Measurements from ENCODE around the gene LGALSL.

The LGALSL gene

DNA sequence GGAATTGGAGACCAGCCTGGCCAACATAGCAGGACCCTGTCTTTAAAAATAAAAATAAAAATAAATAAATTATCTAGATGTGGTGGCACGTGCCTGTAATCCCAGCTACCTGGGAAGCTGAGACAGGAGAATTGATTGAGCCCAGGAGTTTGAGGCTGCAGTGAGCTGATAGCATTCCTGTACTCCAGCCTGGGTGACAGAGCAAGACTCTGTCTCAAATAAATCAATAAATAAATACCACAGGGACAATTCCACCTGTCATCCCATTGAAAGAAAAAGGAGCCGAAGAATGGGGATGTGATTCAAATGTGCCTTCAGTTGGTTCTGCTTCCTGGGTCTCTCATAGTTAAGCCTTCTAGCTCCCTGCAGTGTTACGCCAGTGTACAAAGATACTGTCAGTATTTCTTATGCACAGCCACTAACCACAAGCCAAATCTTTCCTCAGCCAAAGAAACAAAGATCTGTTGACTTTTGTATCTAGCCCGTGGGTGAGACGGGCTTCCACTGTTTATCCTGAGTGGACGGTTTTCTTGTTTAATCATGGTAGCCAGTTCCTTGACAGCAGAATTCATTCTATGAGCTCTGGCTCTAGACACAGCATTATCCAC is 12.6 kb downstream of the LGALSL start:
- in situ Hi-C loops (cut with HindIII; ENCODE audit: low pct_ligation_motif_present, low pct_unique_long_range_greater_than_20kb, low sequenced_read_pairs), result no loop called here
- no peak for DNase-seq

- DNase-seq, result no peak
- in situ Hi-C loops (cut with HindIII; ENCODE audit: low pct_ligation_motif_present, low pct_unique_long_range_greater_than_20kb, low sequenced_read_pairs), result no loop called here
Measured at GRCh38 chr2:64467096-64467843, 13.3 kb downstream of the LGALSL start.

GRCh38 chr2:64469261-64469660 is 15.3 kb downstream of the LGALSL start:
- in situ Hi-C loops (cut with HindIII; ENCODE audit: low pct_ligation_motif_present, low pct_unique_long_range_greater_than_20kb, low sequenced_read_pairs), result no loop called here
- DNase-seq, result no peak

GRCh38 chr2:64470071-64470470 is 16.1 kb downstream of the LGALSL start:
- in situ Hi-C loops (cut with HindIII; ENCODE audit: low pct_ligation_motif_present, low pct_unique_long_range_greater_than_20kb, low sequenced_read_pairs), result no loop called here
- no peak for DNase-seq

GRCh38 chr2:64470766-64471295 is 16.9 kb downstream of the LGALSL start:
- in situ Hi-C loops (cut with HindIII; ENCODE audit: low pct_ligation_motif_present, low pct_unique_long_range_greater_than_20kb, low sequenced_read_pairs), result no loop called here
- DNase-seq, result no peak

DNA sequence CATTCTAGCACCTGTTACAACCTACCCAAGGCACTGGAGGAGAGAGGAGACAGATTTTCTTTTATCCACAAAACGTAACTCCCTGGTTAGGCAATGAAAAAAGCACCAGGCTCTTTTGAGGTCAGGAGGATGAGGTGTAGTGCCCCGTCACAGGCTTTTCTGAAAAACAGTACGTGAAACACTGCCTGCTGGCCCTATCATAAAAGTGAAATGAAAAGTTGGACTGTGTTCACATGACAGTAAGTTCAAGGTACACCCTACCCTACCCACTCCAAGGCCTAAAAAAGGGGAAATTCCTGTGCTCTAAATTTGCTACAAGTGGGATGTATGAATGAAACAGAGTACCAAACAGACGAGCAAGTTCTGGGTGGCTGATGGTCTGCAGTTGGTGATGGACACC is 17.6 kb downstream of the LGALSL start:
- DNase-seq, result no peak
- in situ Hi-C loops (cut with HindIII; ENCODE audit: low pct_ligation_motif_present, low pct_unique_long_range_greater_than_20kb, low sequenced_read_pairs), result no loop called here

GRCh38 chr2:64472881-64473280 is 18.9 kb downstream of the LGALSL start:
- in situ Hi-C loops (cut with HindIII; ENCODE audit: low pct_ligation_motif_present, low pct_unique_long_range_greater_than_20kb, low sequenced_read_pairs), result no loop called here
- no peak for DNase-seq

DNA sequence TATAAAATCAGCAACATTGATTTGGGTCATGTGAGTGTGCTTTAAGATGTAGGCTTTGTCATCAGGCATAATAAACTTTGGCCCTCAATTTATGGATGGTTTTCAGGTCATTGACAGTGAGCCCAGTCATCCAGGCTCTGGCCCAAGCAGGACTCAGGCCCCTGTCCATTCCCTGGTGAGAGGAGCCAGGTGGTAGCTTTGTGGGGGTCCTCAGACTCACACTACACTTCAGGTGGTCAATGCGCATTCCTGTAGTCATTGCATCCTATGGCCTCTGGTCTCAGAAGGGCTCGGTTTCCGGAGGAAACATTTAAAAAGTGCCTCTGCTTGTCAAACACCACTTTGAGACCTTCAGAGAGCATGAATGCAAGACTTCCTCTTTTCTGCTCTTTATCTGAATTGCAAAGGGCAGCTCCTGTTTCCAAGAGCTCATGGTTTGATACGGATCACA is 20.2 kb downstream of the LGALSL start:
- in situ Hi-C loops (cut with HindIII; ENCODE audit: low pct_ligation_motif_present, low pct_unique_long_range_greater_than_20kb, low sequenced_read_pairs), result no loop called here
- no peak for DNase-seq

DNA sequence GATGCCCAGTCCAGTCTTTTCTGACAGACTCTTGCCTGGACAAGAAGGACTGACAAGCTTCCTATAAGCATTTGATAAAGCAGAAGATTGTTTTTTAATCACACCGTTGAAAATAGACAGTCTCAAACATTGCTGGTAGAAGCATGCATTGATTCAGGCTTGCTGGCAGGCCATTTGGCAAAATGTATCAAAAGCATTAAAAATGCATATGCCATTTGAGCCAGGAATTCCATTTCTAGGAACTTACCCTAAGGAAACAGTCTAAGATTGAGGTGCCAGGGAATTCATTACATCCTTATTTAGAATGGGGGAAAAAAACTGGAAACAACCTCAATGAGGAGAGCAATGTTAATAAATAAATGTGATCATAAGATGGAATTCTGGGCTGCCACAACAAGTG is 20.7 kb downstream of the LGALSL start:
- in situ Hi-C loops (cut with HindIII; ENCODE audit: low pct_ligation_motif_present, low pct_unique_long_range_greater_than_20kb, low sequenced_read_pairs), result no loop called here
- no peak for DNase-seq

DNA sequence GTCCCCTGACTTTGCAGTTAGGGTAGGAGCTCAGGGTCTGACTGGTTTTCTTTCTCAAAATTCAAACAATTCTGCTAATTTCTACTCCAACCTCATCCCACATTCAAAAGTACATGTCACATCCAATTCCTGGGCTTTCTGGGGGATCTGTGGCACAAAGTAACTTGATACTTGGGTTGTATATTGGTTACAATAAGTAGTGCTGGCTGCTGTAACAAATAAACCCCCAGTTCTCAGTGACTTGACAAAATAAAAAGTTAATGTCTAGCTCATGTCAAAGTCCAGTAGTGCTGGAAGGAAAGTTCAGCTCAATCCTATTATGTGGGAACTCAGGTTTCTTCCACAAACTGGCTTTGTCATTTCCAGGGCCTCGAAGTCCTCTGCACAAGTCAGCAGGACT is 23.1 kb downstream of the LGALSL start:
- no peak for DNase-seq

DNA sequence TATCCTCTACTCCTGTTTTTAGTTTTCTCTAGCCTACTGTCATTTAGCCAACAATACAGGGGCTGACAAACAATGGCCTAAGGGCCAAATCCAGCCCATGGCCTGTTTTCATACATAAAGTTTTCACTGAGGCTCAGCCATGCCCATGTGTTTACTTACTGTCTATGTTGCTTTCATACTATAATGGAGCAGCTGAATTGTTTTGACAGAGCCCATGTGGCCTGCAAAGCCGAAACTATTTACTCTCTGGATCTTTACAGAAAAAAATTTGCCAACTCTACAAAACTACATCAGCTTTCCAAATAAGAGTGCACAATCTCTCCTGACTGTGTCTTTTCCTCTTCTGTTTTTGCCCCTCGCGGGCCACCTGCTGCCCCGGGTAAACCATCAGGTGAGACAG is 24.0 kb downstream of the LGALSL start:
- DNase-seq, result no peak
- in situ Hi-C loops (cut with HindIII; ENCODE audit: low pct_ligation_motif_present, low pct_unique_long_range_greater_than_20kb, low sequenced_read_pairs), result no loop called here

More for the DNA sequence above, 23.1 kb downstream of the LGALSL start:
- in situ Hi-C loops (cut with HindIII; ENCODE audit: low pct_ligation_motif_present, low pct_unique_long_range_greater_than_20kb, low sequenced_read_pairs), result no loop called here

GRCh38 chr2:64478502-64479230 is 24.7 kb downstream of the LGALSL start:
- in situ Hi-C loops (cut with HindIII; ENCODE audit: low pct_ligation_motif_present, low pct_unique_long_range_greater_than_20kb, low sequenced_read_pairs), result no loop called here
- DNase-seq, result no peak

DNA sequence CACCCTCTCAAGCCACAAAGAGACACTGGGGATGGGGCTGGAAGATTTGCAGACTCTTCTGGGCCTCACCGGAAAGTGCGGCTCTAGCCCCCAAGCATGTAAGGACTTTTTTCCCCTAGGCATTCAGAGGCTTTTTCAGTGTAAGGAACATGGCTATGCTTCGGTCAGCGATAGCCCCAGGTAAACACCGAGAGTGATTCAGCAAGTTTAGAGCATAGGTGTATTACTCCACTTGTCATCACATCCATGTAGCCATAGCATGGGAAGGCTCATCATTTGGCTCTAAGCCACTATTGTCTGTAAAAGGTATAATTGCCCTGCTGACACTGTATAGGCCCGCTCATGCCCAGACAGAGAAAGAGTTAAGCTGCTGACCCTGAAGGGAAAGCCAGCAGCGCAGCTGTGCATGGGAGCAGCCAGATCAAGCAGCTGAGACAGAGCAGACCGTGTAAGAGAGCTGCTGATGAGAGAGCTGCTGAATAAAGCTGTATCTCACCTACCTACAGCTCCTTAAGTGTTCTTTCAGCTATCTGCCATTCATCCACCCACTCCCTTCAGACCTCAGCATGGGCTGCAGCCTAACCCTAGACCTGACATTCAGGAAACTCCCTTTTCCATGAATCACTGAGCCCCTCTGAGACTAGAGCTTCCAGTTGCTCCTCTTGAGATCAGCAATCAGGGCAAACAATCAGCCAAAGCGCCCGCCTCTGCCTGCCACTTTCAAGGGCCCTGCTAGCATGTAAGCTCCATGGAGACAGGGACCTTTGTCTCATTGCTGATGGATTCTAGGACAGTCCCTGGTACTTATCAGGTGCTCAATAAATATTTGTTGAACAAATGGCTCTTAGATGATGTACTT is 25.5 kb downstream of the LGALSL start:
- DNase-seq, result no peak
- in situ Hi-C loops (cut with HindIII; ENCODE audit: low pct_ligation_motif_present, low pct_unique_long_range_greater_than_20kb, low sequenced_read_pairs), result no loop called here

GRCh38 chr2:64481665-64482064 is 27.7 kb downstream of the LGALSL start:
- in situ Hi-C loops (cut with HindIII; ENCODE audit: low pct_ligation_motif_present, low pct_unique_long_range_greater_than_20kb, low sequenced_read_pairs), result no loop called here
- DNase-seq, result no peak

- in situ Hi-C loops (cut with HindIII; ENCODE audit: low pct_ligation_motif_present, low pct_unique_long_range_greater_than_20kb, low sequenced_read_pairs), result no loop called here
- DNase-seq, result no peak
Measured at GRCh38 chr2:64482243-64482642, 28.3 kb downstream of the LGALSL start.

DNA sequence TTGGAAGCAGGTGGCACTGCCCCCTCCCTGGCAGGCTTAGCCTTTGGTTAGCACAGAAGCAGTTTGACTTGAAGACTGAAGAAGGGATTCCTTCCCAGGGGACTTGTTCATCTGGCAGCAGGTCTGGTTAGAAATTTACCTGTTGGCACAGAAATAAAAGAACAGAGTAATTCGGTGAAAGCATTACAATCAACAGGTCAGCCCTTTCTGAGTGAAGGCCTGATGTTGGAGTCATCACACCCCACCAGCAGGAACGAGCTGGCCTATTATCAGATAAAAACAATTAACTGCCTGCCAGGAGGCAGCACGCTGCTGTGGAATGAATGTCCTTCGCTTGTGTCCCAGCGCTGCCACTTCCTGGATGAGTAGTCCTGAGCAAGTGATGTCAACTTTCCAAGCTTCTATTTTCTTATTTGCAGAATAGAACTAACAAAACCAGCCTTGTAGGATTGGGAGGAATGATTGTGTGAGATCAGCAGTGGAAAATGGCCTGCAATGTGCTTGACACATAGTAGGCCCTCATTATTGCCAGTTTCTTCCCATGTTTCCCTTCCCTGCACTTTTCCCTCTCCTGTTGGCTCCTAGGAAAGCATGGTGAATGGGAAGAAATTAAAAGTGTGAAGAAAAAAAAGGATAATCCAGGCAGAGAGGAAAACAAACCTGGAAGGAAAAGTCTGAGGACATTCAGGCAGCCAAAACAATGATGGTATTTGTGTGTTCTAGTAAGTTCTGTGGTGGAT is 29.0 kb downstream of the LGALSL start:
- no peak for DNase-seq
- in situ Hi-C loops (cut with HindIII; ENCODE audit: low pct_ligation_motif_present, low pct_unique_long_range_greater_than_20kb, low sequenced_read_pairs), result no loop called here

GRCh38 chr2:64485331-64485730 is 31.4 kb downstream of the LGALSL start:
- in situ Hi-C loops (cut with HindIII; ENCODE audit: low pct_ligation_motif_present, low pct_unique_long_range_greater_than_20kb, low sequenced_read_pairs), result no loop called here
- no peak for DNase-seq

DNA sequence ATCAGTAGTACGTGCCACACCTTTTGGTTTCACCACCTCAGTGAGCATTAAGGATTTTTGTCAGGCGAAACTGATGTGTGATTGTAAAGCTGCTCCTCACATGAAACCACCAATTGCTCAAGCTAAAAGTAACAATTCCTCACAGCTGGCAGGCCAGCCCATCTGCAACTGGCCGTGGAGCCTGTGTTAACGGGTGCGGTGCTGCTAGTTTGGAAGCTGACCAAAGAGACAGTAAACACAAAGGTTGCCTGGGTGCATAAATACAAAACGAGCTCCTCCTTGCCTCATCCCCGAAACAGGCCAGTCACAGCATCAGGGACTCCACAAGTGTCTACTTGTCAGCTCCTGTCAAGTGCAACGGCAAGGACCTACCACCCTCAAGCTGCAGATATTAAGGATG is 32.0 kb downstream of the LGALSL start:
- no peak for DNase-seq
- in situ Hi-C loops (cut with HindIII; ENCODE audit: low pct_ligation_motif_present, low pct_unique_long_range_greater_than_20kb, low sequenced_read_pairs), result no loop called here

Measured in ACHN (cell line).